ENCODE data around the gene NSUN4.

Gene NSUN4

GRCh38 chr1:46409063-46409372 lies 68.4 kb downstream of the NSUN4 start:
- DNase-seq: no peak

DNA sequence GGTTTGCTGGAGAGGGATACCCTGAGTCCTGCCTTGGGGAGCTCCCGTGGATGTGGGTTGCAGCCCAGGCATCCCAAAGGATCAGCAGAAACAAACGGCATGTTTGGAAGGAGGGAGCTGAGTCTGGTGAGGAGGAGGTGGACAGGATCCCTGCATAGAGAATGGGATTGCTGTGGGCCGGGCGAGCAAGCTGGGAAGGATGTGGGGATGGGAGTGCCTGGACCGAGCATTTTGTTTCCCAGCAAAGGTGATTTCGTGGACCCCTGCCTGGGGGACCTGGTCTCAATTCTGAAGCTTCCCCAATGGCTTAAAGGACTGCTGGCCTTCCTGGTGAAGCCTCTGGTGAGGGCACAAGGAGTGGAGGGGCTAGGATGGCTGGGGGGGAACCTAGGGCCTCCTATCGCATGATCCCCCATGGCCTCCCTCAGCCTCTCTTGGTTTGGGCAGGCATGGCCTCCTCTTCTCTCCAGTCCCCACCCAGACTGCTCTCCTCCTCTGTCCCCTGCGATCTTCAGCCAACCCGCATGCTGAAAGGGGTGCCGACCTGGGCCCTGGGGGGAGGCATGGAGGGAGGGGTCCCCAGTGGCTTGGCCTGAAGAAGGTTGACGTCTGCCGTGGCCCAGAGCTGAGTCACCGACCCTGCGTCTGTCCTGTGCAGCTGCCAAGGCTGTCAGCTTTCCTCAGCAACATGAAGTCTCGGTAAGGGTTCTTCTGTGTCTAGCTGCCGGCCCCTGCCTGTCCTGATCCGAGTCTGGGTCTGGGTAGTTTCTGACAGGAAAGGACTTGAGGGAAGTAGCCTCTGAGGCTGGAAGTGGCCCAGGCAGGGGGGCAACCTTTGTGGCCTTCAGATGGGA lies 69.8 kb downstream of the NSUN4 start:
- no peak for DNase-seq

- DNase-seq: no peak
These were observed 70.4 kb downstream of the NSUN4 start for GRCh38 chr1:46411010-46411405.

All from NCI-H2107 (cell line).